GM23248 (cell line): Measurements from ENCODE around the gene CIROP.

ENCODE experiments used
- EZH2 ChIP-seq: fragments of 200-600 bp; sonication (generic); IDR thresholded peaks from 2 replicates; pipeline ENCODE4 v1.6.1; 2018; ENCODE audit warnings: antibody characterized with exemption, mild to moderate bottlenecking; ENCODE audit not compliant: insufficient read depth, poor library complexity, severe bottlenecking
- EZH2phosphoT487 ChIP-seq: fragments of 200-600 bp; sonication (generic); IDR thresholded peaks from 2 replicates; pipeline ENCODE4 v1.6.1; 2018; ENCODE audit warnings: antibody characterized with exemption, moderate library complexity, mild to moderate bottlenecking, low read depth; ENCODE audit not compliant: insufficient read depth

DNA sequence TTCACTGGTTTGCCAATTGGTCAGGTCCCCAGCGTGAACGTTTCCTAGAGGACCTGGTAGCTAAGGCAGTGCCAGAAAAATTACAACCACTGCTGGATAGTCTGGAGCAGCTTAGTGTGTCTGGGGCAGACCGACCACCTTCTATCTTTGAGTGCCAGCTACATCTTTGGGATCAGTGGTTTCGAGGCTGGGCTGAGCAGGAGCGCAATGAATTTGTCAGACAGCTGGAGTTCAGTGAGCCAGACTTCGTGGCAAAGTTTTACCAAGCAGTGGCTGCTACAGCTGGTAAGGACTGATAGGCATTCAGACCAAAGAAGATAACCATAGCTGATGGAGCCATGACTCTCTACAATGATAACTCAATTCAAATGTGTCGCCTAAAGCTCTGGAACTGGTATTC is 7.0 kb downstream of the CIROP start:
- TF ChIP-seq EZH2 (no peak), EZH2phosphoT487 (no peak)
